Glomerular visceral epithelial cell (primary cell): Measurements from ENCODE around the gene LRCH2.
"Not testable (repeated sequence)": the region's sequence is repeated elsewhere in the genome, so short reads cannot be mapped to it uniquely, and the experiment has no call there.

Experiments used
- DNase-seq: peaks from one replicate; pipeline ENCODE4 v3.0.0-alpha.2; 2016; ENCODE audit errors: extremely low spot score

Gene LRCH2

DNA sequence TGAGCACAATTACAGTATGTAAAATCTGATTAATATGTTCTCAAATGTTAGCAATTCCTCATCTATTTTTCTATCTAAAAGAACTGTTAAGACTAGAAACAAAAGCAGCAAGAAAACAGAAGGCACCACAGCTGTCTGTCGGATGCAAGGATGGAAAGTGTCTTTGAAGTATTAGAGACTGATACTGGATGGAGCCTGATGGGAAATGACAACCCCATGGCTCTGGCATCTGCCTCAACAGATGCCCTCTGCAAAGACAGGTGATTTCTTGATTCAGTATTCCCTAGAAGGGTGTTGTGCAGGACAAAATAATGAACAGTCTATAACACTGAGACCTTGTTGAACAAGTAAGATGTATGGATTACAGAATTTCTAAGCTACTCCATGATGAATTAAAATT lies 19.7 kb downstream of the LRCH2 start:
- no peak for DNase-seq

DNA sequence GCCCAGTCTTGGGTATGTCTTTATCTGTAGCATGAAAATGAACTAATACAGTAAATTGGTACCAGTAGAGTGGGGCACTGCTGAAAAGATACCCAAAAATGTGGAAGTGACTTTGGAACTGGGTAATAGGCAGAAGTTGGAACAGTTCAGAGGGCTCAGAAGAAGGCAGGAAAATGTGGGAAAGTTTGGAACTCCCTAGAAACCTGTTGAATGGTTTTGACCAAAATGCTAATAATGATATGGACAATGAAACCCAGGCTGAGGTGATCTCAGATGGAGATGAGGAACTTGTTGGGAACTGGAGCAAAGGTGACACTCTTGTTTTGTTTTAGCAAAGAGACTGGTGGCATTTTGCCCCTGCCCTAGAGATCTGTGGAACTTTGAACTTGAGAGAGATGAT lies 24.3 kb downstream of the LRCH2 start:
- DNase-seq = not testable (repeated sequence)

DNA sequence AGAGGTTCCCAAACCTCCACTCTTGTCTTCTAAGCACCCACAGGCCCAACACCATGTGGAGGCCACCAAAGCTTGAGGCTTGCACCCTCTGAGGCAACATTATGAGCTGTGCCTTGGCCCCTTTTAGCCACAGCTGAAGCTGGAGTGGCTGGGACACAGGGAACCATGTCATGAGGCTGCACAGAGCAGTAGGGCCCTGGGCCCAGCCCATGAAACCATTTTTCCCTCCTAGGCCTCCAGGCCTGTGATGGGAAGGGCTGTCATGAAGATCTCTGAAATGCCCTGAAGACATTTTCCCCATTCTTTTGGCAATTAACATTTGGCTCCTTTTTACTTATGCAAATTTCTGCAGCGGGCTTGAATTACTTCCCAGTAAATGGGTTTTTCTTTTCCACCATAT lies 29.9 kb downstream of the LRCH2 start:
- DNase-seq = no peak

DNA sequence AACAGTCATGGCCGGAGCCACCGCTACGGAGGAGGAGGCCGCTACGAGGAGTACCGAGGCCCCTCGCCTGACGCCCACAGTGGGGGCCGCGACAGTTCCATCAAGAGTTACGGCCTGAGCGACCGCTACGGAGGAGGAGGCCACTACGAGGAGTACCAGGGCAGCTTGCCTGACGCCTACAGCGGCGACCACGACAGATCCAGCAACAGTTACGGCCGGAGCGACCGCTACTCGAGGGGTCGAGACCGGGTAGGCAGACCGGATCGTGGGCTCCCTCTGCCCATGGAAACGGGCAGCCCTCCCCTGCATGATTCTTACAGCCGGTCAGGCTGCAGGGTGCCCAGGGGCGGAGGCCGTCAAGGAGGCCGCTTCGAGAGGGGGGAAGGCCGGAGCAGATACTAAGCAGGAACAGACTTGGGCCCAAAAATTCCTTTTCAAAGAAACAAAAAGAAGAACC lies 41.6 kb downstream of the LRCH2 start:
- DNase-seq = no peak

DNA sequence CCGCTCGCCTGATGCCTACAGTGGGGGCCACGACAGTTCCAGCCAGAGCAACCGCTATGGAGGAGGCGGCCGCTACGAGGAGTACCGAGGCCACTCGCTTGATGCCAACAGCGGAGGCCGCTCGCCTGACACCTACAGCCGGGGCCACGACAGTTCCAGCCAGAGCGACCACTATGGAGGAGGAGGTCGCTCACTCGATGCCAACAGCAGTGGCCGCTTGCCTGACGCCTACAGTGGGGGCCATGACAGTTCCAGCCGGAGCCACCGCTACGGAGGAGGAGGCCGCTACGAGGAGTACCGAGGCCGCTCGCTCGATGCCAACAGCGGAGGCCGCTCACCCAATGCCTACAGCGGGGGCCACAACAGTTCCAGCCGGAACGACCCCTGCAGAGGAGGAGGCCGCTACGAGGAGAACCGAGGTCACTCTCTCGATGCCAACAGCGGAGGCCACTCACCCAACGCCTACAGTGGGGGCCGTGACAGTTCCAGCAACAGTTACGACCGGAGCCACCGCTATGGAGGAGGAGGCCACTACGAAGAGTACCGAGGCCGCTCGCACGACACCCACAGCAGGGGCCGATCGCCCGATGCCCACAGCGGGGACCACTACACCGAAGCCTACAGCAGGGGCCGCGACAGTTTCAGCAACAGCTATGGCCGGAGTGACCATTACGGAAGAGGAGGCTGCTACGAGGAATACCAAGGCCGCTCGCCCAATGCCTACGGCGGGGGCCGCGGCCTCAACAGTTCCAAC lies 42.2 kb downstream of the LRCH2 start:
- DNase-seq = no peak

GRCh38 chrX:115190636-115191489 lies 43.0 kb downstream of the LRCH2 start:
- no peak for DNase-seq

DNA sequence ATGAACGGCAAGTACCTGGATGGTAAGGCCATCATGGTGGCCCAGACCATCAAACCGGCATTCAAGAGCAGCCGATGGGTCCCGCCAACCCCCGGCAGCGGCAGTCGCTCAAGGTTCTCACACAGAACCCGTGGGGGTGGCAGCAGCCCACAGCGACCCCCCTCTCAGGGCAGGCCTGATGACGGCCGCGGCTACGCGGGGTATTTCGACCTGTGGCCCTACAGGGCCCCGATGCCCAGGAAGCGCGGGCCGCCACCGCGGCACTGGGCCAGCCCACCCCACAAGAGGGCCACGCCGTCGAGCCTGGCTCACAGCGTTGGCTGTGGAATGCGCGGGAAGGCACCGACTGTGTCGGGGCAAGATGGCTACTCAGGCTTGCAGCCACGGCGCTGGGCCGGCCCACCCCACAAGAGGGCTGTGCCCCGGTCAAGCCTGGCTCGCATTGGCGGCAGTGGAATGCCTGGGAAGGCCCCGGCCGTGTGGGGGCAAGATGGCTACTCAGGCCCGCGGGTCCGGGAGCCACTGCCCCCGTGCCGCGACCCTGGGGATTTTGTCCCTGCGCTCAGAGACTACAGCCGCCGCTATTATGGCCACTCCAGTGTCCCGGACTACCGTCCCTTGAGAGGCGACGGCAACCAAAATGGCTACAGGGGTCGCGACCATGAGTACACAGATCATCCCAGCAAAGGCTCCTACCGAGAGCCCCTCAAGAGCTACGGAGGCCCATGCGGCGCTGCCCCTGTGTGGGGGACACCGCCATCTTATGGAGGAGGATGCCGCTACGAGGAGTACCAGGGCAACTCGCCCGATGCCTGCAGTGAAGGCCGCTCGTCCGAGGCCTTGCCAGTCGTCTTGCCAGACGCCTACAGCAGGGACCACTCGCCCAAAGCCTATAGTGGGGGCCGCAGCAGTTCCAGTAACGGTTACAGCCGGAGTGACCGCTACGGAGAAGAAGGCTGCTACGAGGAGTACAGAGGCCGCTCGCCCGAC lies 44.0 kb downstream of the LRCH2 start:
- DNase-seq = no peak

DNA sequence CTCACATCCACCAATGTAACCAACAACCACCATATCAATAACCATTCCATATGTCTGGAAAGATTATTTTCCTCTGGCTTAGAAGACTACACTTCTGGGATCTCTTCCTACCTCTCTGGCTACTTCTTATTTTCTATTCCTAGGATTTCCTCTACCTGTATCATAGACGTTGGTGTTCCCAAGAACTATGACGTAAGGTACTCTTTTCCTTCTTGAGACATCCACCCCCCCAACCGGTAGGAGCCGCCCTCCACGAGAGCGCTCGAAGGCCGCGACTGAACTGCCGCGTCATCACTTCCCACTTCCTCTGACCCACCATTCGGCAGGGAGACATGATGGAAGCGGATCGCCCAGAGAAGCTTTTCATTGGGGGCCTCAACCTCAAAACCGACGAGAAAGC lies 44.8 kb downstream of the LRCH2 start, which contains the start of gene RBMXL3:
RBMXL3 (plus strand) TSS at position 301 of the 400 bp plus-strand sequence; CDS start at position 333, 32 bp downstream.
- no peak for DNase-seq

DNA sequence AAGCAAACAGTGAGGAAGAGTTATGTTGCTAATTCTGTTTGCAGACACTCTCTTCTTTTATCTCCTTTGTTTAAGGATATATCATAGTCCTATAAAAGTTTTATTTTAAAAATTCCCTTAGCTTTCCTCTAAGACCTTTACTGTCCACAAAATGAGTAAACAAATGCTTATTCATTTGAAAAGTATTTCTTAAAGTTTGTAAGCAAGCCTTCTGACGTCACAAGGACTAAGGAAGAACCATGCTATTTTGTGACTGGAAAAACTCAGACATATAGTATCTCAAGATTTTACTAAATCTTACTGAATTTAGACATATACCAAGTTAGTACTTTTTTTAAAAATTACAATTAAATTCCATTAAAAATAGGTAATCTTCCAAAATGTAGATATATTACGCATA lies 49.9 kb downstream of the LRCH2 start:
- no peak for DNase-seq

DNA sequence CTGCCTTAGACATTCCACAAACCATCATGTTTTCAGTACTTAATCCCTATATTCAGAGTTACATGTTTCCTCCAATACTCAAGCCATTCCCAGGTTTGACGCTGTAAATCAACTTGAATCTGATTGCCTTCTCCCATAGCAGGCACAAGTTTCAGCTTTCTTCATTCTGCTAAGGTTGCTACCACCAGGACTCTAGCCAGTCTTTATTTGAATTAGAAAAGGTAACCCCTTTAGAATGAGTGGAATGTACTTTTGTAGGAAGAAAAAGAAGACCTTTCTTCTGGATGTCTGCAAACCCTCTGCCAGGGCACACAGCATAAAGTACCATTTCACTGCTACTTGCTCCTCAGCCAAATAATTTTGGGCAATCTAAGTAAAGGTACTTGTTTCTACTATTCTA lies 55.4 kb downstream of the LRCH2 start:
- no peak for DNase-seq

DNA sequence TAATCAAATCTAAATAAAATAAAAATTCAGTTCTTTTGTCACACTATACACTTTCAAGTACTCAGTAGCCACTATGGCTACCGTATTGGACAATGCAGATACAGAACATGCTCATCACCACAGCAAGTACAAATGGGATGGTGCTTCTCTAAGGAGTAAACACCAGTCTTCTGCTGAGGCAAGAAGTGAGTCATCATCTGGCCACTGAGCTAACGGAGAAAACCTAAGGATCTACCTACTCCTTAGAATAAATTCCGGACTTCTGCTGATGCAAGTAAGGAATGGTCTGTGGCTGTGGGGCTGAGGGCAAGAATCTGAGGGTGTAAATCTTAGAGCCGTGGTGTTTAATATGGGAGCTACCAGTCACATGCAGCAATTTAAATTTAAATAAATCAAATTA lies 56.0 kb downstream of the LRCH2 start:
- no peak for DNase-seq

DNA sequence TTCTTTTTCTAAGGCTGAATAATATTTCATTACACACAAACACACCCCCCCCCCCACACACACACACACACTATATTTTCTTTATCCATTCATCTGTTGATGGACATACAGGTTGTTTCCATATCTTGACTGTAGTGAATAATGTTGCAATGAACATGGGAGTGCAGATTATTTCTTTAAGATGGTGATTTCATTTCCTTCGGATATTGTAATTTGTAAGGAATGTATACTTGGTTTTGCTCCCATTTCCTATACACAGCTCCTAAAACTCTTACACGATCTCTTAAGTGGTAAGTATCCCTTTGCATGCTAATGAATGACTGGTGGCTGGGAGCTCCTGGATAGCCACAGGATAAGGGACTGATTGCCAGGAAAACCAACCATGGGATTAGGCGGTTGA lies 59.3 kb downstream of the LRCH2 start:
- no peak for DNase-seq

GRCh38 chrX:115173181-115173580 lies 60.7 kb downstream of the LRCH2 start:
- no peak for DNase-seq

GRCh38 chrX:115147220-115147619 lies 86.7 kb downstream of the LRCH2 start:
- DNase-seq = no peak

DNA sequence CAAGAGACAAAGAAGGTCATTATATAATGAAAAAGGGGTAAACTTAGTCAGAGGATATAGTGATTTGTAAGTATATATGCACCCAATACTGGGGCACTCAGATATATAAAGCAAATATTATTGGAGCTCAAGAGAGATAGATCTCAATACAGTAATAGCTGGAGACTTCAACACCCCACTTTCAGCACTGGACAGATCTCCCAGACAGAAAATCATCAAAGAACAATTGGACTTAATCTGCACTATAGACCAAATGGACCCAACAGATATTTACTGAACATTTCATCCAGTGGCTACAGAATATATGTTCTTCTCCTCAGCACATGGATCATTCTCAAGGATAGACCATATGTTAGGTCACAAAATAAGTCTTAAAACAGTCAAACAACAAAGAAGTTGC lies 91.8 kb downstream of the LRCH2 start:
- no peak for DNase-seq

GRCh38 chrX:115138040-115138439 lies 95.9 kb downstream of the LRCH2 start:
- DNase-seq = no peak

GRCh38 chrX:115134382-115134781 lies 99.5 kb downstream of the LRCH2 start:
- DNase-seq = no peak

DNA sequence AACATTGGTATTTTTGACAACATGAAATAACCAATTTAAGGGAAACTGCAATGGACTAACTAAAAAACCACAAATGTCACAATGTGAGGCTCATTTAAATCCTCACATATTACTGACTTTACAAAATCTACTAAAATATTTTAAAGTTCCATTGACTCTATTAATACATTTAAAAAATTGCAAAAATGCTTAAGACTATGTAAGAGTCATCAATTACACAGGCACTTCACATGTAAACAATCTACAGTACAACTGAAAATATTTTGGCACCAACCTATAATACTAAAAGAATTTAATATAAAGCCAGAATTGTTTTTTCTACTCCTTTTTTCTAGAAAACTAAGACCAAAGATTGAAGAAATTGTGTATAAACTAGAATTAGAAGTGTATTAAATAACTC lies 121.5 kb downstream of the LRCH2 start:
- DNase-seq = no peak

DNA sequence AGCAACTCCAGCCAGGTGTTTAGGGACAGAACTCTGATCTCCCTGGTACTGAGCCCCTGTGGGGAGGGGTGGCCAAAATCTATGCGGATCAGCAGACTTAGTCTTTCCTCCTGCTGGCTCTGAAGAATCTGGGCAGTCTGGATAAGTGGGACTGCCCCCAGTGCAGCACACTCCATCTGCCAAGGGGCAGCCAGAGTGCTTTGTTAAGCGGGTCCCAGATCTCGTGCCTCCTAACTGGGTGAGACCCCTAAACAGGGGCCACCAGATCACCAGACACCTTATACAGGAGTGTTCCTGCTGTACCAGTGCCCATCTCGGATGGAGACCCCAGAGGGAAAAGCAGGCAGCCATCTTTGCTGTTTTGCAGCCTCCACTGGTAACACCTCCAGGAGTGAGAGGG lies 135.0 kb downstream of the LRCH2 start:
- no peak for DNase-seq

- no peak for DNase-seq
These were observed 140.7 kb downstream of the LRCH2 start for GRCh38 chrX:115093191-115093590.

DNA sequence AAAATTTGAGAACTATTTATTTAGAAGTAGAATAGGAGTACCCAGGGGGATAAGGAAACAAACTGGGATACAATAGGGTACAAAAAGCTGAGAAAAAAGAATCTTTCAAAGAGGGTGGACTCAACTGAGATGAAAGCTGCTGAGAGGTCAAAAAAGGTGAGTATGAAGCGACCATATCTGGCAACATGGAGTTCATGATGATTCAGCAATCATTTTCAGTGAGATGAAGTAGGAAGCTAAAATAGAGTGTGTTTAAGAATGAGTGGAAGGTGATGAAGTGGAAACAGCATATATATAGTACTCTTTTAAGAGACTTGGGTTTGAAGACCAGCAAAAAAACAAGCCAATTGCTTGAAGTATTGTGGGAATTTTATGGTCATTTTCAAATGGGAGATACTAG lies 144.5 kb downstream of the LRCH2 start:
- DNase-seq = no peak

GRCh38 chrX:115068896-115069295 lies 165.0 kb downstream of the LRCH2 start:
- DNase-seq = no peak
